Fibroblast of pulmonary artery (primary cell): ENCODE results near the gene MVB12B.

Experiments used
- DNase-seq: peaks from one replicate; pipeline ENCODE4 v3.0.0-alpha.2; 2010; ENCODE audit warnings: low read depth
- H3K4me3 ChIP-seq: replicated peaks from 2 replicates; pipeline ENCODE4 v1.5.1; 2011; ENCODE audit warnings: low read depth, mild to moderate bottlenecking, control low read depth, low read length, moderate library complexity
- CTCF ChIP-seq: IDR thresholded peaks from 2 replicates; pipeline ENCODE4 v1.5.1; 2011; ENCODE audit warnings: mild to moderate bottlenecking, control low read depth, low read length, inconsistent platforms; ENCODE audit errors: missing control alignments

The MVB12B gene

GRCh38 chr9:126388964-126389708, 62.5 kb downstream of the MVB12B start:
- DNase-seq, result no peak
- TF ChIP-seq CTCF, result no peak
- H3K4me3 ChIP-seq, result no peak overlapping the region

GRCh38 chr9:126389992-126390391, 63.4 kb downstream of the MVB12B start:
- TF ChIP-seq CTCF, result no peak
- no peak overlapping the region for H3K4me3 ChIP-seq
- no peak for DNase-seq

GRCh38 chr9:126390923-126391322, 64.3 kb downstream of the MVB12B start:
- no peak for TF ChIP-seq CTCF
- H3K4me3 ChIP-seq, result no peak overlapping the region
- DNase-seq, result no peak

DNA sequence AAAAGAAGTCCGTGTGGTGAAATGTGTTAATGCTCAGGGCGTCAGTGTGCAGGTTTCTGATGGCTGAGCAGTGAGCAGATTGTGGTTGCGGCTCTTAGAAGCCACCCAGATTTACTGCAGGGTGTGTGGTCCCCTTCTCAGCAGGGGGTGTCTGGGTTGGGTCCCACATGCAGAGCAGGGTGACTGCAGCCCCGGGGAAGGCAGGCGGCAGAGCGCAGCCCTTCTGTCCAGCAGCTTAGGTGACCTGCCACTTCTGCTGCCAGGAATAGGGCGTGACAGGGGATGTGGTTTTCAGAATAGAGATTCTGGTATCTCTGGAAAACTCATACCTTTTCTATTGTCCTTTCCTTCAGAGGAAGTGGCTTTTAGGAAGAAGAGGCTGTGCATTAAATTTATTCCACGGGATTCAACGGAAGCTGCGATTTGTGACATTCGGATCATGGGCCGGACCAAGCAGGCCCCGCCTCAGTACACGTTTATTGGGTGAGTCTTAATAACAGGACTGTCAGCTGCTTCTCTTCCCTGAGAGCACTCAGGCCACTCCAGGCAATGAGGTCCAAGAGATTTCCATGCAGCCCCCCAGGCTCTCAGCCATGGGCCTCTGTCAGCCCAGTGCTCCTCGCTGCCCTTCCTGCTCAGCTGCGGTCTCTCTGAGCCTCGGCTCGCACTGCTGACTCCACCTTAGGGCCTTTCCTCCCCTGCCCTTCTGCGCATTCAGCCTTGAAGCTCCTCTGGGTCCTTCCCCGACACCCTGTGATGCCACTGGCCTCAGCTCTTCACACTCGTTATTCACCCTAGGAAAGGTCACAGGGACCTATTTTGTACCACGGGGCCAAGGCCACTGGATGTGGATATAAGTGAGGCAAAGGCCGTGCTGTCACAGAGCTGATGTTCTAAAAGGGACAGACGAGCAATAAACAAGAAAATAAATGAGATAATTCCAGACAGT, 65.4 kb downstream of the MVB12B start:
- TF ChIP-seq CTCF, result no peak
- DNase-seq, result no peak

DNA sequence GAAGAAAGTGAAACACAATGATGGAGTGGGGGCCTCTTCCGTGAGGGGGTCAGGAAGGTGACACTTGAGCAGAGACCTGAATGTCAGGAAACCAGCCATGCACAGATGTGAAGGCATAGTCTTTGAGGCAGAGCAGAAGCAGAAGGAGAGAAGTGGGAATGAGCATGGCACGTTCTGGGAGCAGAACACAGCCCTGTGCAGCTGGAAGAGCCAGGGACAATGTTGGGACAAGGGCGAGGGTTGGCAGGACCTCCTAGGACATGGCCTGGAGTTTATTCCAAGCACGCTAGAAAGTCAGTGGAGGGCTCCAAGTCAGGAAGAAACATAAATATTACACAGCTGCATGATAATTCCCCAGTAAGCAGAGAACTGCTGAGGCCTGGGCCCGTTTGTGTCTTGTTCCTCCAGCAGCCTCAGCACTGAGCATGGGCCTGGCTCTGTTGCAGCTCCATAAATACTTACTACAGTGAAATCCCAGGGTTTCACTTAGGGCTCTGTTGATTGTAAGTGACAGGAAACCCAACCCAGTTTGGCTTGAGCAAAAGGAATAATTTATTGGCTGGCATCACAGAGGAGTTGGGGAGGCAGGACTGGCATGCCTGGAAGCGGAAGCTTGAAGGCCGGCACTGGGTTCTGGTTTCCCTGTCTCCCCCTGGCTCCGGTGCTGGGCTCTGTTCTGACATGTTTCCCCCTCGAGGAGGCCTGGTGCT, 66.2 kb downstream of the MVB12B start:
- no peak for DNase-seq
- no peak for TF ChIP-seq CTCF

More for the DNA sequence above, 65.4 kb downstream of the MVB12B start:
- no peak overlapping the region for H3K4me3 ChIP-seq

DNA sequence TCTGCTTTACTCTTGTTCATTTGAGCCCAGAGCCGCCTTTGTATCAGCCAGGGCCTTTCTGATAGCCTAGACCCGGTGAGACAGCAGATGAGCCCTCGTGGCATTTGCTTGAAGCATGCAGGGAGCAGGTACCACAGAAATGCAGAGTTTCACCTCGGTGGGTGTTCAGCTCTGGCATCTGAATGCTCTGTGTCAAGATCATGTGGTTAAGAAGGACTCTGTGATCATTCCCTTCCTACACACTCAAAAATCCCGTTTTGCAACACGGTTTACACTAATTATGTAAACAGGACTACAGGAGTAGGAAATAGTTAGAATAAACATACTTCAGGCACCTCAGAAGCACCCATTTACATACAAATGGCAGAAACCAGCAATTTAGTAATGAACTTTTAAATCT, 67.2 kb downstream of the MVB12B start:
- no peak for TF ChIP-seq CTCF
- no peak overlapping the region for H3K4me3 ChIP-seq
- DNase-seq, result no peak

More for the DNA sequence above, 66.2 kb downstream of the MVB12B start:
- H3K4me3 ChIP-seq, result no peak overlapping the region
